ENCODE results near the gene IQSEC1. TPM values are rescaled to one million over a fixed set of nuclear protein-coding genes. Genes with fewer than 3 reads are reported as not detected.

Gene IQSEC1
- total RNA-seq, 6 experiments from 2014 or later: 21.1 to 25.1 (median 21.9) TPM

DNA sequence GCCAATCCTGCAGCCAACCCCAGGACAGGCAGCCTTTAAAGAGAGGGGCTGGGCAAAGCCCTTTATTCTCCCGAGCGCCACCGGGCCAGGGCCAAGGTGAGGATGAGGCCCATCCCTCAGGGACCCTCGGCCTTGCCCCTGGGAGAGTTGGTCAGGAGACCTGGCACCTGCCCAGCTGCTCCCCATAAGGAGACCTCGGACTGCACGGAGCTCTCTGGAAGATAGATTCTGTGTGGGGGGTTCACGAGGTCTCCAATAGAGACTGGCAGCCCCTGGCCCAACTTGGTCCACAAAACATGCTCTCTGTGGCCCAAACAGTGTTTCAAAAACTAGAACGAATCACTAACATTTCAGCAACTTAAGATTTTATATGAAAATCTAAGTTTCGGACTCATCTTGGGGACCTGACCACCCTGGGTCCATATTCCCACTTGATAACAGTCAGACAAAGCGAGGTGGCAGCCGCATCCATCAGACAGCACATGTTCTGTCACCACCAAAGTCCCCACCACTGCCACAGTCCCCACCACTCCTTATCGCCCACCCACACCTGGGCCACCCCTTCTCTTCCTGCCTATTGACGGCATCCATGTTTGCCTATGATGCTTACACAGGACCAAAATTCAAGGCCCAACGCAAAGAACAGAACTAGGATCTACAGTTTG lies 117.4 kb downstream of the IQSEC1 start:
- H3K9me3 Mint-ChIP-seq: no peaks in the 10 kb centered on the region
- H3K27me3 Mint-ChIP-seq (ENCODE audit: insufficient read depth): peaks cover 1% of the 10 kb centered on the region
- H3K27ac Mint-ChIP-seq: no peak overlapping the region
- no peak overlapping the region for H3K4me3 Mint-ChIP-seq
- no peaks in the 10 kb centered on the region; the same call in 1 of the 2 replicates for H3K4me1 Mint-ChIP-seq (ENCODE audit: low read depth)
- TF ChIP-seq CTCF (IDR thresholded peaks at IDR 0.05): no peak
- no peak for DNase-seq
- H3K36me3 Mint-ChIP-seq (ENCODE audit: low read depth): no peaks in the 10 kb centered on the region

DNA sequence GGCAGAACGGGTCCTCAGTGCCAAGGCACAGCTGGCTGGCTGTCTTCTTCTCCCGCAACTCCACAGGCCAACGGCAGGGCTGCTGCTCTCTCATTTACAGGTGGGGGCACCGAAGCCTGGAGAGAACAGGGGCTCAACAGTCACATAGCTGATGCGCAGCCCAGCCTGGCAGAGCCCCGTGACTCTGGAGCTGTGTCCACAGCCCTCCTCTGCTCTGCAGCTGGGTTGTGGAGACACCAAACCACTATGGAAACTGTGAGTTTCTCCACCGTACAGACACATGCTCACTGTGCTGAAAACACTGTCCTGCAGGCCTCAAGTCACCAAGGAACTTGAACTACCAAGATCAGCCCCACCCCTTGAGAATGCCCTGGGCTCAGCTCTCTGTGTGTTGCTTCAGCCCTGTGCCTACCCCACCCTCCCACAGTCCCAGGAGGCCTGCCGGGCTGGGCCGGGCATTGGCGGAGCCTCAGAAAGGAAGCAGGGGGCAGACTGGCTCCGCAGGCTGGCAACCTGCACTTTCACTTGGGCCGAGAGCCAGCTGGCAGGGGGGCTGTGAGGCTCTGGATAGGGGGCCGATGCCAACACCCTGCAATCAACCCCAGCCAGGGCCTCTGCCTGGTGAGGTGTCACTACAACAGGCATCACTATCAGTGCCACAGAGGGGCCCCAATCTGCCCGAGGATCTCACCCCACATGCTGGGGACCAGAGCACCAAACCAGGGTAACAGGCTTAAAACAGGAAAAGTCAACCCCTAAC lies 118.2 kb downstream of the IQSEC1 start:
- H3K27ac Mint-ChIP-seq: no peak overlapping the region
- H3K9me3 Mint-ChIP-seq: no peaks in the 10 kb centered on the region
- H3K4me1 Mint-ChIP-seq (ENCODE audit: low read depth): peaks cover 2% of the 10 kb centered on the region
- H3K27me3 Mint-ChIP-seq (ENCODE audit: insufficient read depth): peaks cover 1% of the 10 kb centered on the region
- no peaks in the 10 kb centered on the region for H3K36me3 Mint-ChIP-seq (ENCODE audit: low read depth)
- DNase-seq: no peak
- TF ChIP-seq CTCF (IDR thresholded peaks at IDR 0.05): no peak; the same call in 1 of the 2 replicates
- no peak overlapping the region for H3K4me3 Mint-ChIP-seq

DNA sequence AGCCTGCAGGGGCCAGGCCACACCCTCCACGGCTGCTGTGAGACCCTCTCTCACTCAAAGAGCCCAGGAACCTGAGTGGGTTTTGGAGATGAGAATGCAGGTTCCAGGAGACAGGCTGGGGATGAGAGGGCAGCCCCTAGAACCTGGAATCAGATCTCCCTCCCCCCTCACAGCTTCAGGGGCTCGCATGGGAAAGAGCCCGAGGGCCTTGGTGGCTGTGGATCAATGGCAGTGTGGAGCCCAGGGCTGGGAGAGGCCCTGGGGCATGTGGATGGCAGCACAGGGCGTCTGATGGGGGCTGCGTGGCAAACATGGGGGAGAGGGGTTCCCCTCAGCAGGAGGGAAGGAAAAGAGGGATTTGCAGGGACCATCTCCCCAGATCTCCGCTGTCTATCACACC lies 119.0 kb downstream of the IQSEC1 start:
- Mint-ChIP-seq H3K27me3 (ENCODE audit: insufficient read depth) (peaks cover 1% of the 10 kb centered on the region), H3K4me1 (ENCODE audit: low read depth) (peaks cover 11% of the 10 kb centered on the region), H3K9me3 (no peaks in the 10 kb centered on the region), H3K36me3 (ENCODE audit: low read depth) (no peaks in the 10 kb centered on the region), H3K27ac (no peak overlapping the region), H3K4me3 (no peak overlapping the region)
- TF ChIP-seq CTCF (IDR thresholded peaks at IDR 0.05): no peak
- no peak for DNase-seq

GRCh38 chr3:12953201-12953995 lies 119.8 kb downstream of the IQSEC1 start:
- Mint-ChIP-seq H3K36me3 (ENCODE audit: low read depth) (no peaks in the 10 kb centered on the region), H3K4me1 (ENCODE audit: low read depth) (peaks cover 19% of the 10 kb centered on the region), H3K27ac (no peak overlapping the region), H3K9me3 (no peaks in the 10 kb centered on the region), H3K27me3 (ENCODE audit: insufficient read depth) (peaks cover 1% of the 10 kb centered on the region), H3K4me3 (no peak overlapping the region)
- no peak for DNase-seq
- no peak for TF ChIP-seq CTCF (IDR thresholded peaks at IDR 0.05)

GRCh38 chr3:12952343-12953200 lies 120.7 kb downstream of the IQSEC1 start:
- Mint-ChIP-seq H3K9me3 (no peaks in the 10 kb centered on the region), H3K4me1 (ENCODE audit: low read depth) (peaks cover 27% of the 10 kb centered on the region), H3K36me3 (ENCODE audit: low read depth) (no peaks in the 10 kb centered on the region), H3K27me3 (ENCODE audit: insufficient read depth) (peaks cover 1% of the 10 kb centered on the region), H3K27ac (no peak overlapping the region), H3K4me3 (no peak overlapping the region)
- no peak for TF ChIP-seq CTCF (IDR thresholded peaks at IDR 0.05)
- DNase-seq: no peak

Measured in HFFc6 (cell line).